H1 (cell line): ENCODE data around the gene LOXHD1. TPM values are rescaled to one million over a fixed set of nuclear protein-coding genes. Genes with fewer than 3 reads are reported as not detected.

Experiments used
- CTCF ChIA-PET: fragments of 300-600 bp; sonication (Branson Sonifier 250); formaldehyde crosslinking; loops from one replicate; lab custom pipeline; 2021; ENCODE audit not compliant: partially characterized antibody; lab: Charles Lee
- POLR2A ChIA-PET: fragments of 300-600 bp; sonication (Branson Sonifier 250); formaldehyde crosslinking; loops from one replicate; lab custom pipeline; 2021; ENCODE audit warnings: inconsistent platforms; ENCODE audit not compliant: partially characterized antibody; lab: Charles Lee
- DNase-seq, 2 experiments: peaks; one replicate each; pipeline versions ENCODE4 v3.0.0 to v3.0.0-alpha.2; 2010 to 2022; ENCODE audit warnings: low spot score in 2 of 2, low read depth in 1 of 2, mixed read lengths in 1 of 2
- FAIRE-seq: peaks from 2 replicates; lab custom pipeline; 2011; peaks lifted over from hg19 to GRCh38; lab: Jason Lieb, UNC
- H2AFZ ChIP-seq: 2 replicates; pipeline ENCODE4 v1.8.1; 2012; ENCODE audit warnings: low read length, inconsistent platforms
- H2AK5ac ChIP-seq: 2 replicates; pipeline ENCODE4 v1.6.1; 2013; ENCODE audit warnings: low read depth, low read length
- H2BK120ac ChIP-seq: replicated peaks from 2 replicates; pipeline ENCODE3; 2013; ENCODE audit warnings: low read depth, low read length, inconsistent platforms
- H2BK12ac ChIP-seq: 2 replicates; pipeline ENCODE4 v1.6.1; 2013; ENCODE audit warnings: low read depth, low read length
- H2BK15ac ChIP-seq: 2 replicates; pipeline ENCODE4 v1.6.1; 2013; ENCODE audit warnings: low read length
- H2BK20ac ChIP-seq: 2 replicates; pipeline ENCODE4 v1.6.1; 2013; ENCODE audit warnings: low read length
- H2BK5ac ChIP-seq: 2 replicates; pipeline ENCODE4 v1.6.1; 2013; ENCODE audit warnings: low read depth, low read length
- H3K14ac ChIP-seq: 2 replicates; pipeline ENCODE4 v1.6.1; 2013; ENCODE audit warnings: inconsistent platforms; ENCODE audit not compliant: insufficient read length
- H3K18ac ChIP-seq: 2 replicates; pipeline ENCODE4 v1.6.1; 2013; ENCODE audit warnings: low read length; ENCODE audit errors: extremely low read depth
- H3K23ac ChIP-seq: 2 replicates; pipeline ENCODE4 v1.6.1; 2013; ENCODE audit warnings: inconsistent platforms; ENCODE audit not compliant: insufficient read length
- H3K23me2 ChIP-seq: 2 replicates; pipeline ENCODE4 v1.6.1; 2013; ENCODE audit warnings: low read depth, low read length
- H3K27ac ChIP-seq: 2 replicates; pipeline ENCODE4 v1.6.1; 2011; ENCODE audit warnings: low read depth, low read length, inconsistent platforms
- H3K27me3 ChIP-seq, 4 experiments: replicated peaks in 1 of 4; 1 replicate in 1 of 4; 2 replicates in 3 of 4; pipeline versions ENCODE4 v1.6.1 to v1.8.1; 2011 to 2013; ENCODE audit warnings: low read length in 3 of 4, mild to moderate bottlenecking in 3 of 4, inconsistent platforms in 2 of 4, mixed read lengths in 2 of 4, moderate library complexity in 1 of 4; ENCODE audit not compliant: control insufficient read depth in 3 of 4, insufficient read depth in 3 of 4; ENCODE audit errors: extremely low read depth in 1 of 4
- H3K36me3 ChIP-seq, 4 experiments: 2 replicates each; pipeline versions ENCODE4 v1.6.1 to v1.8.1; 2011 to 2013; ENCODE audit warnings: mild to moderate bottlenecking in 4 of 4, low read length in 3 of 4, moderate library complexity in 2 of 4, control low read depth in 1 of 4, inconsistent platforms in 1 of 4; ENCODE audit not compliant: insufficient read depth in 4 of 4, control insufficient read depth in 2 of 4
- H3K4ac ChIP-seq: replicated peaks from 2 replicates; pipeline ENCODE3; 2013; ENCODE audit warnings: low read length, low read depth, mixed read lengths, inconsistent platforms; ENCODE audit not compliant: insufficient read length
- H3K4me1 ChIP-seq, 4 experiments: replicated peaks in 1 of 4; 1 replicate in 1 of 4; 2 replicates in 3 of 4; pipeline versions ENCODE4 v1.6.1 to v1.8.1; 2011 to 2013; ENCODE audit warnings: low read length in 3 of 4, inconsistent platforms in 2 of 4, mixed read lengths in 1 of 4; ENCODE audit not compliant: insufficient read depth in 4 of 4, control insufficient read depth in 3 of 4
- H3K4me2 ChIP-seq, 2 experiments: 2 replicates each; pipeline versions ENCODE4 v1.6.1 to v1.8.1; 2011 to 2013; ENCODE audit warnings: low read depth in 2 of 2, low read length in 2 of 2, control low read depth in 1 of 2, inconsistent platforms in 1 of 2, mild to moderate bottlenecking in 1 of 2; ENCODE audit not compliant: insufficient read depth in 1 of 2
- H3K4me3 ChIP-seq, 4 experiments: fragments of 200-600, 300-600 bp in 1 of 4; sonication (generic), shearing (Covaris generic), sonication (Bioruptor Twin) in 1 of 4; 2 replicates each; pipeline versions ENCODE4 v1.5.1 to v1.8.1; 2011 to 2016; ENCODE audit warnings: low read length in 4 of 4, low read depth in 3 of 4, control low read depth in 2 of 4, inconsistent platforms in 2 of 4, mild to moderate bottlenecking in 2 of 4, mixed read lengths in 1 of 4, moderate library complexity in 1 of 4; ENCODE audit not compliant: insufficient read depth in 2 of 4; ENCODE audit errors: extremely low read depth in 1 of 4
- H3K56ac ChIP-seq: replicated peaks from 2 replicates; pipeline ENCODE3; 2013; ENCODE audit warnings: low read depth, mild to moderate bottlenecking, mixed read lengths, low read length, inconsistent platforms; ENCODE audit not compliant: insufficient read length
- H3K79me1 ChIP-seq: 2 replicates; pipeline ENCODE4 v1.6.1; 2013; ENCODE audit warnings: low read depth, low read length, control low read depth
- H3K79me2 ChIP-seq, 2 experiments: 2 replicates each; pipeline versions ENCODE4 v1.6.1 to v1.8.1; 2012 to 2013; ENCODE audit warnings: low read length in 2 of 2, mild to moderate bottlenecking in 2 of 2, inconsistent platforms in 1 of 2; ENCODE audit not compliant: insufficient read depth in 2 of 2, control insufficient read depth in 1 of 2
- H3K9ac ChIP-seq, 4 experiments: replicated peaks in 1 of 4; 1 replicate in 1 of 4; 2 replicates in 3 of 4; pipeline versions ENCODE4 v1.6.1 to v1.8.1; 2011 to 2013; ENCODE audit warnings: low read depth in 3 of 4, low read length in 3 of 4, control low read depth in 2 of 4, mild to moderate bottlenecking in 2 of 4, moderate library complexity in 2 of 4, inconsistent platforms in 1 of 4; ENCODE audit errors: extremely low read depth in 1 of 4
- H3K9me3 ChIP-seq, 2 experiments: 2 replicates each; pipeline versions ENCODE4 v1.6.1 to v1.8.1; 2012 to 2013; ENCODE audit warnings: mild to moderate bottlenecking in 2 of 2, moderate library complexity in 2 of 2, control low read depth in 1 of 2, inconsistent platforms in 1 of 2, low read depth in 1 of 2, low read length in 1 of 2, mixed read lengths in 1 of 2; ENCODE audit not compliant: insufficient read depth in 2 of 2
- H4K20me1 ChIP-seq, 2 experiments: replicated peaks in 1 of 2; 2 replicates each; pipeline versions ENCODE3 to v1.8.1; 2011 to 2013; ENCODE audit warnings: inconsistent platforms in 2 of 2, low read length in 2 of 2, mild to moderate bottlenecking in 1 of 2; ENCODE audit not compliant: insufficient read depth in 2 of 2, control insufficient read depth in 1 of 2
- H4K5ac ChIP-seq: 2 replicates; pipeline ENCODE4 v1.6.1; 2013; ENCODE audit warnings: low read length, low read depth, mixed read lengths, inconsistent platforms; ENCODE audit not compliant: insufficient read length
- H4K8ac ChIP-seq: 2 replicates; pipeline ENCODE4 v1.8.0; 2013; ENCODE audit warnings: mild to moderate bottlenecking, moderate library complexity, low read length, inconsistent platforms; ENCODE audit not compliant: insufficient read depth; ENCODE audit errors: extremely low read depth
- H4K91ac ChIP-seq: replicated peaks from 2 replicates; pipeline ENCODE3; 2013; ENCODE audit warnings: low read length, mixed read lengths, inconsistent platforms; ENCODE audit not compliant: insufficient read length
- CEBPB ChIP-seq: IDR thresholded peaks from 2 replicates; pipeline ENCODE4 v1.6.1; 2012; ENCODE audit warnings: low read depth, low read length
- CREB1 ChIP-seq: IDR thresholded peaks from 2 replicates; pipeline ENCODE4 v1.6.1; 2012; ENCODE audit warnings: inconsistent platforms
- JUND ChIP-seq: IDR thresholded peaks from 2 replicates; pipeline ENCODE4 v1.6.1; 2011; ENCODE audit warnings: mild to moderate bottlenecking, improper control_type of control experiment, low read length
- KDM1A ChIP-seq: fragments of 200-600, 300-600 bp; sonication (generic); IDR thresholded peaks from 2 replicates; pipeline ENCODE4 v1.7.1; 2016; ENCODE audit warnings: mild to moderate bottlenecking, low read length, borderline replicate concordance
- MAFK ChIP-seq: IDR thresholded peaks from 2 replicates; pipeline ENCODE4 v1.6.1; 2012; ENCODE audit warnings: low read depth, mild to moderate bottlenecking, improper control_type of control experiment, low read length
- PHF8 ChIP-seq: fragments of 200-600 bp; sonication (generic); conservative IDR thresholded peaks from 2 replicates; pipeline ENCODE4 v1.7.1; 2012; ENCODE audit warnings: low read depth, mild to moderate bottlenecking, inconsistent platforms, low read length, moderate library complexity
- POLR2AphosphoS5 ChIP-seq: IDR thresholded peaks from 2 replicates; pipeline ENCODE4 v1.6.1; 2011; ENCODE audit warnings: low read depth, low read length
- POU5F1 ChIP-seq: IDR thresholded peaks from 2 replicates; pipeline ENCODE4 v1.6.1; 2011; ENCODE audit warnings: low read depth, mild to moderate bottlenecking, low read length, moderate library complexity
- SP2 ChIP-seq: IDR thresholded peaks from 2 replicates; pipeline ENCODE4 v1.6.1; 2012; ENCODE audit warnings: mild to moderate bottlenecking, low read length, inconsistent platforms
- TAF7 ChIP-seq: optimal IDR thresholded peaks from 2 replicates; pipeline ENCODE3; 2011; ENCODE audit warnings: low read depth, mild to moderate bottlenecking, inconsistent platforms, low read length, moderate library complexity, borderline replicate concordance
- WGBS, 2 experiments: shearing (Covaris generic) in 1 of 2; methylation state at CpG; one replicate each; pipeline versions ENCODE4 v1.1.6 to v1.1.7; 2013 to 2015; ENCODE audit warnings: low lambda C conversion rate in 2 of 2, mixed read lengths in 2 of 2, inconsistent platforms in 1 of 2, low coverage in 1 of 2, missing lambda C conversion rate in 1 of 2; ENCODE audit not compliant: insufficient replicate concordance in 2 of 2, insufficient coverage in 1 of 2, insufficient read length in 1 of 2; ENCODE audit errors: extremely low coverage in 1 of 2, missing lambda C conversion rate in 1 of 2; 5-methylcytosine and 5-hydroxymethylcytosine counted together
- polyA plus RNA-seq, 7 experiments: library from polyadenylated mRNA; depleted of rRNA in 3 of 7; stranded (reverse) in 5 of 7; unstranded in 2 of 7; fragments of >200 nt in 5 of 7; fragments of 200-250 nt in 2 of 7; gene quantifications; 1 replicate in 5 of 7; 2 replicates in 1 of 7; 4 replicates in 1 of 7; pipeline versions ENCODE4 v1.2.1 to v1.2.3, GENCODE V29; 2011 to 2013; ENCODE audit warnings: missing spikeins in 2 of 7, mixed read lengths in 2 of 7
- total RNA-seq: library from RNA; stranded (reverse); fragmentation: NEBNext Ultra II Directional; extraction: Animal tissue kit (Norgen Biotek cat#: 25700); gene quantifications from 2 replicates; pipeline ENCODE4 v1.2.1, GENCODE V29; 2021

LOXHD1 gene
- total and polyA plus RNA-seq, 2 of the 8 experiments (the other 6 are each of a cell fraction or from before 2014, with no cell fraction given): 0.02 TPM; not detected in 1

DNA sequence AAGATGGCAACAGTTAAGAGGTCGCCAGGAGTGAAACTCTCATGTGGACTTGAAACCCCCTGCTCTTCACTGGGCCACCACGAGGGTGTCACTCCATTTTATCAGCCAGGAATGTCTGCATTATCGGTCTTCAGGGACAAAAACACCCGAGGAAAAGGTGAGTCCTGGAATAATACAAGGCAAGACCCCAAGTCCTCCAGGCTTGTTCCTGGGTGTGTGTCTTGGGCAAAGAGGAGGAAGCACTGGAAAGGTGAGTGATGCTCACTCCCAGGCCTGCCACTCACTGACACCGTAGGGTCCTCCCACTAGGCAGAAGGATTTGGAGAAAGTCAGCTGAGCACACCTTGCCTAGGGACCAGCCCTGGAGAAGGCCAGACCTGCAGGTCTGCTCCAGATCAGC, 86.9 kb downstream of the LOXHD1 start:
- H3K14ac ChIP-seq: no peak overlapping the region
- no peaks in the 10 kb centered on the region for H3K9me3 ChIP-seq
- no peak overlapping the region for H2BK12ac ChIP-seq
- H3K4me2 ChIP-seq: no peak overlapping the region
- H4K8ac ChIP-seq: no peak overlapping the region
- POLR2A ChIA-PET: no interaction called here
- DNase-seq: no peak
- no peaks in the 10 kb centered on the region for H3K23me2 ChIP-seq
- H3K36me3 ChIP-seq: no peaks in the 10 kb centered on the region
- H3K79me1 ChIP-seq: no peaks in the 10 kb centered on the region
- H3K18ac ChIP-seq: no peak overlapping the region
- H2AFZ ChIP-seq: no peak overlapping the region; the same call in 1 of the 2 replicates
- H3K9ac ChIP-seq: no peak overlapping the region
- no peak overlapping the region for H2BK20ac ChIP-seq
- H3K4me1 ChIP-seq: no peaks in the 10 kb centered on the region
- H3K56ac ChIP-seq: no peak overlapping the region
- no peak overlapping the region for H4K5ac ChIP-seq
- CTCF ChIA-PET: interaction anchor here (0.7 to 5.9 kb wide), 4 partner anchors 15 to 92 kb away, joined by 3 to 30 read pairs (median 3); no protein-coding TSS in a partner anchor
- no peak overlapping the region for H2BK5ac ChIP-seq
- no peaks in the 10 kb centered on the region for H4K20me1 ChIP-seq
- H4K91ac ChIP-seq: no peak overlapping the region
- no peak overlapping the region for H3K23ac ChIP-seq
- FAIRE-seq: no peak
- no peak overlapping the region for H3K27ac ChIP-seq
- no peaks in the 10 kb centered on the region for H3K27me3 ChIP-seq
- H3K4me3 ChIP-seq: no peak overlapping the region
- 84% methylated on average over 5 of the region's 5 CpGs; no CpG with 5 or more reads in 1 of the 2 experiments for WGBS, 2 experiments
- H3K79me2 ChIP-seq: no peaks in the 10 kb centered on the region
- no peak overlapping the region for H2BK15ac ChIP-seq
- TF ChIP-seq CREB1: no peak
- no peak for TF ChIP-seq POLR2AphosphoS5
- no peak for TF ChIP-seq MAFK
- no peak for TF ChIP-seq KDM1A
- TF ChIP-seq POU5F1: no peak
- no peak for TF ChIP-seq JUND
- no peak for TF ChIP-seq PHF8
- no peak for TF ChIP-seq TAF7
- no peak for TF ChIP-seq SP2
- no peak for TF ChIP-seq CEBPB
- no peak overlapping the region for H2BK120ac ChIP-seq
- H3K4ac ChIP-seq: no peak overlapping the region
- no peak overlapping the region for H2AK5ac ChIP-seq
